Adrenal gland (tissue), 12 donors: ENCODE measurements around the gene DHFR2. TPM values are rescaled to one million over a fixed set of nuclear protein-coding genes. Genes with fewer than 3 reads are reported as not detected.

Source experiments
- DNase-seq, 7 donors: peaks; one replicate each; pipeline ENCODE4 v3.0.0-alpha.2; 2019 to 2020
- H3K27ac ChIP-seq, 5 donors: fragments of 200-600 bp; sonication (generic) in 4 of 5; 1 replicate in 3 of 5; 2 replicates in 2 of 5; pipeline versions ENCODE4 v1.5.1 to v1.8.0; 2016 to 2020; ENCODE audit warnings: mild to moderate bottlenecking in 1 of 5
- H3K27me3 ChIP-seq: fragments of 200-600 bp; 2 replicates; pipeline ENCODE4 v1.8.0; 2021
- H3K36me3 ChIP-seq, 2 donors: fragments of 200-600 bp; replicated peaks in 1 of 2; 1 replicate in 1 of 2; 2 replicates in 1 of 2; pipeline versions ENCODE4 v1.5.1 to v1.8.0; 2018 to 2022
- H3K4me1 ChIP-seq, 2 donors: fragments of 200-600 bp; replicated peaks in 1 of 2; 1 replicate in 1 of 2; 2 replicates in 1 of 2; pipeline versions ENCODE4 v1.5.1 to v1.8.0; 2018 to 2021
- H3K4me3 ChIP-seq, 4 donors: fragments of 200-600 bp; sonication (generic) in 3 of 4; one replicate each; pipeline ENCODE4 v1.5.1; 2016 to 2018
- H3K9me3 ChIP-seq, 3 donors: fragments of 200-600 bp; sonication (generic) in 1 of 3; replicated peaks in 1 of 3; 1 replicate in 2 of 3; 2 replicates in 1 of 3; pipeline versions ENCODE4 v1.5.1 to v1.8.0; 2016 to 2021
- CTCF ChIP-seq, 6 experiments: fragments of 450-650 bp in 4 of 6; fragments of 200-600 bp in 2 of 6; sonication (generic) in 1 of 6; IDR thresholded peaks; 1 replicate in 5 of 6; 2 replicates in 1 of 6; pipeline versions ENCODE4 v1.5.1 to v1.8.0; 2016 to 2021; ENCODE audit warnings: antibody characterized with exemption in 6 of 6, mild to moderate bottlenecking in 2 of 6, moderate library complexity in 1 of 6
- POLR2A ChIP-seq, 2 donors: fragments of 450-650 bp; IDR thresholded peaks; one replicate each; pipeline ENCODE4 v1.6.1; 2017; ENCODE audit warnings: antibody characterized with exemption in 2 of 2, mild to moderate bottlenecking in 2 of 2, moderate library complexity in 1 of 2
- WGBS, 4 donors: extraction: QIAGEN DNeasy Blood & Tissue Kit in 2 of 4; methylation state at CpG; one replicate each; pipeline versions ENCODE4 v1.1.5 to v1.1.7; 2013 to 2017; 5-methylcytosine and 5-hydroxymethylcytosine counted together
- intact Hi-C, 2 donors: fragments of 100-400 bp; cut with DNase I; formaldehyde crosslinking; loops; one replicate each; pipeline versions ENCODE4 v1.14.1 to v1.15.0; 2022 to 2023
- polyA plus RNA-seq, 3 donors: library from polyadenylated mRNA; stranded (reverse); fragments of 200-250 nt in 2 of 3; fragments of 350-450 nt in 1 of 3; fragmentation: Illumina TruSeq in 1 of 3; extraction: RNeasy Lipid Tissue Mini Kit (QIAGEN cat#74804) in 1 of 3; gene quantifications; one replicate each; pipeline ENCODE4 v1.2.3, GENCODE V29; 2013 to 2014
- total RNA-seq, 9 donors: library from RNA; depleted of rRNA in 4 of 9; stranded (reverse); fragments of >200 nt in 4 of 9; fragments of 120-200 nt in 1 of 9; fragmentation: NEBNext Ultra II Directional in 1 of 9; extraction: Animal tissue kit (Norgen Biotek cat#: 25700) in 1 of 9; gene quantifications; one replicate each; pipeline versions ENCODE4 v1.1.0 to v1.2.4, GENCODE V29; 2013 to 2023
- donor health status: healthy with polysubstance abuse.
- donor health status: Bipolar disorder and iron deficiency.
- donor health status: DM: yes; HTN: yes; CAD: no.
- donor health status: DM: no; HTN: no; CAD: no.
- donor health status: DM: no; HTN: no; CAD: no.
- donor health status: DM: yes; HTN: yes; CAD: no.

Gene DHFR2
- total and polyA plus RNA-seq, 12 donors: 2.3 to 12.3 (median 7.2) TPM

- no peak for TF ChIP-seq POLR2A (IDR thresholded peaks at IDR 0.05)
- no peak for TF ChIP-seq CTCF (IDR thresholded peaks at IDR 0.05)
- intact Hi-C loops: no loop called here
- no peaks in the 10 kb centered on the region for H3K4me1 ChIP-seq
- H3K36me3 ChIP-seq: peaks cover 0 to 20% of the 10 kb centered on the region in 2 donors
- 92 to 97% (median 95%) methylated on average over 1 of the region's 1 CpG for WGBS, 4 donors
- DNase-seq: no peak
- no peak overlapping the region for H3K4me3 ChIP-seq
- H3K27ac ChIP-seq: no peak overlapping the region
- H3K9me3 ChIP-seq: no peaks in the 10 kb centered on the region
- no peaks in the 10 kb centered on the region for H3K27me3 ChIP-seq
Observed at GRCh38 chr3:94093151-94093550, 30.4 kb upstream of the DHFR2 start.

GRCh38 chr3:94092086-94092485 lies 29.4 kb upstream of the DHFR2 start:
- H3K36me3 ChIP-seq: peaks cover 0 to 20% of the 10 kb centered on the region in 2 donors

GRCh38 chr3:94089126-94089525 lies 26.4 kb upstream of the DHFR2 start:
- TF ChIP-seq CTCF (IDR thresholded peaks at IDR 0.05) (no peak), POLR2A (IDR thresholded peaks at IDR 0.05) (no peak)

More at GRCh38 chr3:94092086-94092485, 29.4 kb upstream of the DHFR2 start:
- H3K9me3 ChIP-seq: no peaks in the 10 kb centered on the region
- intact Hi-C loops: no loop called here
- no peaks in the 10 kb centered on the region for H3K27me3 ChIP-seq
- DNase-seq: no peak
- no peaks in the 10 kb centered on the region for H3K4me1 ChIP-seq
- no peak overlapping the region for H3K27ac ChIP-seq
- WGBS, 4 donors: 90 to 93% (median 91%) methylated on average over 1 of the region's 1 CpG
- TF ChIP-seq CTCF (IDR thresholded peaks at IDR 0.05) (no peak), POLR2A (IDR thresholded peaks at IDR 0.05) (no peak)
- no peak overlapping the region for H3K4me3 ChIP-seq

GRCh38 chr3:94083261-94083660 lies 20.5 kb upstream of the DHFR2 start:
- H3K4me3 ChIP-seq: no peak overlapping the region
- H3K27me3 ChIP-seq: no peaks in the 10 kb centered on the region
- peaks cover 0 to 10% of the 10 kb centered on the region in 2 donors for H3K36me3 ChIP-seq
- DNase-seq: no peak
- WGBS, 4 donors: 92 to 97% (median 95%) methylated on average over 4 of the region's 4 CpGs
- intact Hi-C loops: no loop called here
- no peaks in the 10 kb centered on the region for H3K9me3 ChIP-seq
- no peaks in the 10 kb centered on the region for H3K4me1 ChIP-seq
- H3K27ac ChIP-seq: no peak overlapping the region
- TF ChIP-seq CTCF (IDR thresholded peaks at IDR 0.05) (no peak), POLR2A (IDR thresholded peaks at IDR 0.05) (no peak)

More at GRCh38 chr3:94089126-94089525, 26.4 kb upstream of the DHFR2 start:
- intact Hi-C loops: no loop called here
- no peak for DNase-seq
- 85 to 100% (median 93%) methylated on average over 1 of the region's 1 CpG for WGBS, 4 donors
- H3K4me3 ChIP-seq: no peak overlapping the region
- H3K36me3 ChIP-seq: peaks cover 0 to 10% of the 10 kb centered on the region in 2 donors
- H3K4me1 ChIP-seq: no peaks in the 10 kb centered on the region
- H3K27me3 ChIP-seq: no peaks in the 10 kb centered on the region
- H3K27ac ChIP-seq: no peak overlapping the region
- H3K9me3 ChIP-seq: no peaks in the 10 kb centered on the region
